ENCODE data around the gene TMEM38A. TPM values are rescaled to one million over a fixed set of nuclear protein-coding genes. Genes with fewer than 3 reads are reported as not detected.

Gene TMEM38A
- total RNA-seq, 1 donor from 2014 or later, result 4.7 TPM

Other genes starting within 250 kb of the TMEM38A start
- gene EPS15L1, start 189.2 kb upstream of the TMEM38A start, total RNA-seq, result 8.0 and 10.8 TPM in 2 replicates
- not detected in 2 replicates for gene CALR3, start 165.0 kb upstream of the TMEM38A start, total RNA-seq
- gene C19orf44, start 164.7 kb upstream of the TMEM38A start, total RNA-seq, result 1.6 and 2.6 TPM in 2 replicates
- gene CHERP, start 118.7 kb upstream of the TMEM38A start, total RNA-seq, result 4.4 and 5.5 TPM in 2 replicates
- gene SLC35E1, start 88.7 kb upstream of the TMEM38A start, total RNA-seq, result 20.8 and 23.2 TPM in 2 replicates
- 4.4 and 5.8 TPM in 2 replicates for gene MED26, start 32.9 kb upstream of the TMEM38A start, total RNA-seq
- 34.0 and 46.9 TPM in 2 replicates for gene SMIM7, start 995 bp upstream of the TMEM38A start, total RNA-seq
- gene NWD1, start 58.7 kb downstream of the TMEM38A start, total RNA-seq, result not detected in 2 replicates
- gene SIN3B, start 168.3 kb downstream of the TMEM38A start, total RNA-seq, result 28.3 and 30.2 TPM in 2 replicates
- gene F2RL3, start 227.9 kb downstream of the TMEM38A start, total RNA-seq, result 0.71 and 1.4 TPM in 2 replicates